Activated T-helper 1 cell treated with Interleukin-2 at 50 U/mL for 16 hours (primary cell): Measurements from ENCODE around the gene KCND1.
A peak's percentile ranks its signal among the peaks of the same experiment; 100 is the strongest.
"Not testable (repeated sequence)": the region's sequence is repeated elsewhere in the genome, so short reads cannot be mapped to it uniquely, and the experiment has no call there.

Source experiments
- DNase-seq: peaks from one replicate; pipeline ENCODE4 v3.0.0-alpha.2; 2020; ENCODE audit warnings: low read depth

Gene KCND1

DNA sequence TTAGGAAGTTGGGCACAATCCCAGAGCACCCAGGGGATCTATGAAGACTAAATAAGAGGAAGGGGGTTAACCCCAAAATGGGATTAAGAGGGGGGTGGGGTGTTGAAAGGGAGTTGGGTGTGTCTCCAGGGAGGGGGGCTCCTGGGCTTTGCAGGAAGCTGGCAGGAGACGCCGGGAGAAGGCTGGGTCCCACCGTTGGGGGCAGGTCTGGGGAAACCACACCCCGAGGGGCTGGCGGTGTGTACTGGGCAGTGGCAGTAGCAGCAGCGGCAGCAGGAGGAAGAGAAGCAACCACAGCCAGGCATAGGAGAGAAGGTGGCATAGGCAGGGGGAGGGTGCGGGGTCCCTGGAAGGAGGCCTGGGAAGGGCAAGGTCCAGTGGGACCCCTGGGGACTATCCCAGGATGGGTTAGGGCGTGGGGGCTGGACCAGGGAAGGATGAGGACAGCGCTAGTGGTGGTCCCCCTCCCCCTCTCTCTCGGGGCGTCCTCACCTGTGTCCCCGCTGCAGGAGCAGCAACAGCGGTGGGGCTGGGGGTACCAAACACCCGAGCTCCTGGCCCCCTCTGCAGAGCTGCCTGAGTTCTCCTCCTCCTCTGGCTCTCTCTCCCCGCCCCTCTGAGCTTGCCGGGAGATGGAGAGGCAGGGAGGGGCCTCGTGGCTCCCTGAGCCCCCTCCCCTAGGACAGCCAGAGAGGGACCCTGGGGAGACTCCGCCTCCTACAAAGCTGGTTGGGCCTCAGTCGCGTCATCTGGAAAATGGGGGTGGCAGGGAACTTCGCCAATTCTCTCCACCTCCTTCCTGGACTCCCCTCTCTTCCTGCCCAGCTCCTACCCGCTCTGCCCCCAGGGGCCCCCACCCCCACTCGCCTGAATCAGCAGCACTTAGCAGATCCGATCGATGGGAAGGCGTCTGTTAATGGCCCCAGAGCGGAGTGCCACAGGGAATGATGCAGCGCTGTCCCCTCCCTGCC, at the start of gene KCND1:
Gene KCND1 (minus strand): TSS at position 596 of the 971 bp plus-strand sequence. CDS start 1,573 bp downstream, outside the sequence.
- no peak for DNase-seq

DNA sequence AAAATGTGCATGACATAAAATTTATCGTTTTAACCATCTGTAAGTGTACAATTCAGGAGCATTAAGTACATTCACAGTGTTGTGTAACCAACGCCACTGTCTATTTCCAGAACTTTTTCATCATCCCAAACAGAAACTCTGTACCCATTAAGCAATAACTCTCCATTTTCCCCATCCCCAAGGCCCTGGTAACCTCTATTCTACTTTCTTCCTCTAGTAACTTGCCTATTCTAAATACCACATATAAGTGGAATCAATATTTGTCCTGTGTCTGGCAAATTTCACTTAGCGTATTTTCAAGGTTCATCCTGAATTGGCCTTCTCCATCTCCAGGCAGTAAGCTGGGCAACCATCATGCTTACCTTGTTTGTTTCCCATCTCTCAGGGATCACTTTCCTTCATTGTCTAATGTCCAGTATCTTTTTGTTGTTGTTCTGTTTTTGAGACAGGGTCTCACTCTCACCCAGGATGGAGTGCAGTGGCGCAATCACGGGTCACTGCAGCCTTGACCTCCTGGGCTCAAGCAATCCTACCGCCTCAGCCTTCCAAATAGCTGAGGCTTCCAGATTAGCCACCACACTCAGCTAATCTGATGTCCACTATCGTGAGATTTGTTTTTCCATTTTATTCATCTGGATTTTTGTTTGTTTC, 48.1 kb upstream of the KCND1 start:
- DNase-seq = no peak

DNA sequence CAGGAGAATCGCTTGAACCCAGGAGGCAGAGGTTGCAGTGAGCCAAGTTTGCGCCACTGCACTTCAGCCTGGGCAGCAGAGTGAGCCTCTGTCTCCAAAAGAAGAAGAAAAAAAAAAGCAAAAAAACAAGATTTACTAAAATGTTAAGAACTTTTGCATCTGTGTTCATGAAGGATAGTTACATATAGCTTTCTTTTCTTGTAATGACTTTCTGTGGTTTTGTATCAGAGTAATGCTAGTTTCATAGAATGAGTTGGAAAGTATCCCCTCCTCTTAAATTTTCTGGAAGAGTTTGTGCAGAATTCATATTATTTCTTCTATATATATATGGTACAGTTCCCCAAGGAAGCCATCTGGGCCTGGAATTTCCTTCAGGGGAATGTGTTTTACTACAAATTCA, 47.4 kb upstream of the KCND1 start:
- DNase-seq = no peak

DNA sequence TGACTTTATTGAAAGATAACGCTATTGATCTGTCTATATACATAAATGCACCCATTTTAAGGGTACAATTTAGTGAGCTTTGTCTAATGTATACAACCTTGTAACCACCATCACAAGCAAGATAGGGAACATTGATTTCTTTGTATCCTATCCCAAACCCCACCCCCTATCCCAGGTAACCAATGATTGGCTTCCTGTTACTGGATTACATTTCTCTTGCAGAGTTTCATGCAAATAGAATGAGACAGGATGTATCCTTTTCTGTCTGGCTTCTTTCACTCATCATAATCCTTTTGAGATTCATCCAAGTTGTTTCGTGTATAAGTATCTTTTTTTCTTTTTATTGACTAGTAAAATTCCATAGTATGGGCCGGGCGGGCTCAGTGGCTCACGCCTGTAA, 32.1 kb upstream of the KCND1 start:
- no peak for DNase-seq

DNA sequence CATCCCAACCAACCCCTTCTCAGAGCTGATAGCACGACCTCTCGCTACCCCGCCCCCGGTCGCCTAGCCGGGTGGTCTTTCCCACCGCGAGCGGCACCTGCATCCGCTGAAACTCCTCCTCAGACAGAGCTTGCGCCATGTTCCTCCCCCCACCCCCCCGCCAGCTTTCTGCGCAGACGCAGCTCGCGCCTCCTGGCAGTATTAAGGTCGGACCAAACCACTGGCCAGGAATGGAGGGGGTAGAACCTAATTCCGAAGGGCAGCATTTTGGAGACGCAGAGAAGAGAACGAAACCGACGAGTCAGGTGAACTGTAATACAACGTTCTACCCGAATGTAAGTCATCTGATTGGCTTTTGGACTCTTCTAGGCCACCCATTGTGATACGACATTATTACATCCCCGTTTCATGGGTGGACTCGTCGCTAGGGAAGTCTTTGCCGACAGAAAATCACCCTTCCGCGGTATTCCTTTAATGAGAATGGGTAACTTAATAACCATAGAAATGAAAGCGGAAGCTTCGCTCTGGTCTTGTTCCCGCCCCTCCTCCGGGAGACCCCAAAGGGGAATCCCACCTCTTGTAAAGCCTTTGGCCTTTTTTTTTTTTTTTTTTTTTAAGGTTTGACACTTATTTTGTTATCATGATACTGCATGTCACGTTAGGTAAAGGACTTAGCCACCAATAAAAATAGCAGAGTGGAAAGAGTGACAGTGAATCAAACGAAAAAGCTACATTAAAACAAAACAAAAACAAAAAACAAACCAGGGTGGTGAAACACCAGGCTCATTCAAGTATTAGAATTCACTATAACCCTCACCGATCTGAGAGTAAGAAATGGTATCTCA, 30.7 kb upstream of the KCND1 start, which contains the start of gene GRIPAP1:
Gene GRIPAP1 (minus strand): TSS at position 174 of the 845 bp plus-strand sequence. CDS start 35 bp downstream, at position 139.
- peak; percentile 57 for DNase-seq

DNA sequence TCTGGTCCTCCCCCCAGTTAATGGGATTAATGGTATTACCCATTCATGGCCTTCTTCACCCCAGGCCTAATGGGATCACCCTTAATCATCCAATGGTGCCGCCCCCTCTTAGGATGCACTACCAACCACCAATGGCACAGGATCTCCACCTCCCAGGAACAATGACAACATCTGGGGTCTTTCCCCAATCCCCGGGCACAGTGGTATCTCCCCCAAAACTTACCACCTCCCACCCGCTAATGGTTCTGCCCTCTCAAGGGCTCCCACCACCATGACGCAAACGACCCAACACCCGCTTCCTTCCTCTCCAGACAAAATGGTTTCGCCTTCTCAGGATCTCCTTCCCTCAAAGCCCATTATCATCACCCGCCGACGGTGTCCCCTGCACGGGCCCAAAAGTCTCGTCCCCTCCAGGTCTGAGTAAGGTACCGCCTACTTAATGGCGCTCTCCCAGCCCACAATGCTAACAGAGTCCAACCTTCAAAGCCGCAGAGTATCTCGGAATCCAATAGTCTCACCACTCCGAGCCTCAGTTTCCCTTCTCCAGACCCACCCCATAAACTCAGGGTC, 30.0 kb upstream of the KCND1 start:
- peak; percentile 19 for DNase-seq

DNA sequence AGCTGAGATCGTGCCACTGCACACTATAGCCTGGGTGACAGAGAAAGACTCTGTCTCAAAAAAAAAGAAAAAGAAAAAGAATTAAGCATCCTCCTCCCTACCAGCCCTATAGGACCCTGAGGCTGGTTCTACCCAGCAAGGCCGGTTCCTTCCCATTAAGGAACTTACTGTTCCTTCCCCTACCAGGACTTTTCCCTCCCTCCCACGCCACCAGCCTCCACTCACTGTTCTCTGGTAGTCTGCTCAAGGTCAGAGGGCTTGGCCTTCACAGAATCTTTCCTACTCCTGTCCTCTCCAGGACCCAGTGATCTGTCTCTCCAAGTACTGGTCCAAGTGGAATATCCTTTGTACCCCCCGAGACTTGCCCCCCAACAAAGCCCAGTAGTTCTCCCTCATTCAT, 29.0 kb upstream of the KCND1 start:
- DNase-seq = no peak

DNA sequence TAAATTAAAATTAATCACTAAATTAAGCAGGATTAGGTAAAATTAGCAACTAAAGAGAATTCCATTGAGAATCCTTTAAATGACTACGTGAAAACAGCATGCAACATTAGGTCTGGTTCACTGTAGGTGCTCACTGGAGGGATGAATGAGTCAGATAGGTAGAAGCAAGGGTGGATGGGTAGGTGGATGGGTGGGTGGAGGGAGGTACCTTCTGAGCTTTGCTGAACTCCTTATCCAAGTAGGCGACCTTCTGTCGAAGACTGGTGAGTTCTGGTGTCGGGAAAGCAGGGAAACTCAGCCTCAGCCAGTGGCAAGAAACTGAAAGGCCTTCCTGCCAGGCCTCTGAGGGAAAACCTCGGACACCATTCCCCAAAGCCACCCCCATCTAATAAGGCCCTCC, 27.4 kb upstream of the KCND1 start:
- no peak for DNase-seq

DNA sequence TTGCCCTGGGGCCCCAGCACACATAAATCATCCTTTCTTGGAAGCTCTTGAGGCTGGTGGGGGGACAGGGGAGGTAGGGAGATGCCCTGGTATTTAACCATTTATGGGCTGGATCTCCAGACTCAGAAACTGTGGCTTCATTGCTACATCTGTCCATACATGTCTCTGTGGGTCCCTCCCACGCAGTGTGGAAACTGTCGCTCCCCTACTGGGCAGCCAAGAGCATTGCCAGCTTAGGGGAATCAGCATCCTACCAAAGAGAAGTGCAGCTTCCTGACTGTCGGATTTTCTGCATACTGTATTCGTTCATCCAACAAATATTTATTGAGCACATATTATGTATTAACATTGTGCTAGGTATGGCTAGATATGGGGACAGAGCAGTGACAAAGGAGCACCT, 26.7 kb upstream of the KCND1 start:
- DNase-seq = no peak

DNA sequence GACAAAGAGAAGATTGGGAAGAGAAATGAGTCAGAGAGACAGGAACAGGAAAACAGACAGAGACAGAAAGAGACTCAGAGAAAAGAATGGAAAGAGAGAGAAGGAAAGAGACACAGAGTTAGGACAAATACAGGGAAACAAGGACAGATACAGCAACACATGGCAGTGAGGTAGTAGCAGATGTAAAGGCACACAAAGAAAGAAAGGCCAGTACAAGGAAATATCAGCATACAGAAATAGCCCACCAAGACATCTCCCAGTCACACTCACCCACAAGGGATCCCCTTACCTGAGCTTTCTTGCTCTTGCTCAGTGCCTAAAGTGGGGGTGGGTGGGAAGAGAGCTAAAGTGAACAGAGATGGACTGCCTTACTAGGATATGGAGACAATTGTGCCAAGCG, 26.2 kb upstream of the KCND1 start:
- DNase-seq = no peak

DNA sequence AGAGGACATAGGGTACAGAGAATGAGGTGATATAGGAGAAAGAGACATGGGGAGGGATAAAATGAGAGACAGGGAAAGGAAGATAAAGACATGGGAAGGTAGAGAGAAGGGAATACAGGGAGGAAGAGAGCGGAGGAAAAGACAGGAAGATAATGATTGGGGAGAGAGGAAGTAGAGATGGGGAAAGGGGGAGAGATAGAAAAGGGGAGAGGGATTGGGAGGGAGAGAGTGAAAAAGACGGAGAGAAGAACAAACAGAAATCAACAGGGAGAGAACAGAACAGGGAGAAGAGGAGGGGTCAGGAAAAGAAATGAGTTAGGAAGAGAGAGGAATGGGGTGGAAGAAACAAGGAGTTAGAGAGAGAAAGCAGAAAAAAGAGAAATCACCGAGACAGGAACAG, 25.8 kb upstream of the KCND1 start:
- DNase-seq = no peak

DNA sequence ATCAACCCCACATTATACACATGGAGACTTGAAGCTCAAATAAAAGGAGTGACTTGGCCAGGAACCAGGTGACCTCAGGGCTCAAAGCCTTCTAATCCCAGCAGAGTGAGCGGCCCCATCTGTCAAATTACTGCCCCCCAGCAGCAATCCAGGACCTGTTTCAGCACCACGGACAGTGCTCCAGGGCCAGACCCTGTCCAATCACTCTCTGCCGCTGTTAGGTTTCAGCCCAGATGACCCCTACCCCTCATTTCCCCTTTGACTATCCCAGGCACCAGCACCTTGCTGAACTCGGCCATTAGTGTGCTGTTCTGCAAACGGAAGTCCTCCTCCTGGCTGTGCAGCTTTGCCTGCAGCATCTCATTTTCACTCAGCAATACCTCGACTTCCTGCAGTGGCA, 25.3 kb upstream of the KCND1 start:
- DNase-seq = no peak

DNA sequence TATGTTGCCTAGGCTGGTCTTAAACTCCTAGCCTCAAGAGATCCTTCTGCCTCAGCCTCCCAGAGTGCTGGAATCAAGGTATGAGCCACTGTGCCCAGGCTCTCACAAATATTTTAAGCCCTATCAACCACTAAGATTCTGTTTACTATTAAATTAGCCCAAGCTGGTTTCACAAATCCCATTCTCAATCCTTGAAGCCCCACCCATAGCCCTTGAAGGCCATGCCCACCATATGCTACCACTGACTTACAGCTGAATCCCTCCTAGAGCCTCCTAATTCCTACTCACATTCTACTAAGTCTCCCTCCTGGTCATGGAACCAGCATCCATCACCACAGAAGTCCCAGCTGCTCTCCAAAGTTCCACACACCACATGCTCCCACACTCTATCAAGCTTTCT, 20.7 kb upstream of the KCND1 start:
- no peak for DNase-seq

DNA sequence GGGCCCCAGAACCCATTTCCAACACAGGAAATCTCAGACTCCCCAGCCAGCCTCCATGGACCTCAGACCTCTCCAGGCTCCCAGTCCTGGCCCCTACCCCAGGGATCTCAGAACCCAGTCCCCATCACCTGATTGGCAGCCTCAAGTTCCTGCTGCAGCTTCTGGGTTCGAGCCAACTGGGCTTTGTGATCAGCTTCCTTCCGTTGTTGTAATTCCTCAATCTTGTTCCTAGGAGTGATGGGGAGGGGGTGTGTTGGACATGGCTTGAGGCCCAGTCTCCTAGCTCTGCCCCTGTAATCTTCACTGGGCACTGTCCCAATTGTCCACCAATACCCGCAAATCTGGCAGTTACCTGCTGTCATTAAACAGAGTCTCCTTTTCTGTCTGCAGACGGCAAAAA, 17.8 kb upstream of the KCND1 start:
- DNase-seq = no peak

DNA sequence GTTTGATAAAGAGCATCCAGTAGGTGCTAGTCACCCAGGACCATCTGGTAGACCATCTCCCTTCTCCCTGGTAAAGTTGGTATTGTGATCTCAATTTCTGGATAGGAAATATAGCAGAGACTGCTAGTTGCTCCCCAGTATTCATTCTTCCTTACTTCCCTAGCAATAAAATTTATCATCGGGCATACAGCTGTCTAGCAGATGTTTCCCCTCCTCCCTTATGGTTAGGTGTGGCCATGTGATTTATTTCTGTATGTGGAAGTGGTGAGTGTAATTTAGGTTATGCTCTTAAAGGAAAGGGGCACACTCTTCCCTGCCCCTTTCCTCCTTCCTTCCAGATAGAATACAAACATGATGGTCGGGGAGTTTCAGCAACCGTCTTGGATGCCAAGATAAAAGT, 12.3 kb upstream of the KCND1 start:
- no peak for DNase-seq

DNA sequence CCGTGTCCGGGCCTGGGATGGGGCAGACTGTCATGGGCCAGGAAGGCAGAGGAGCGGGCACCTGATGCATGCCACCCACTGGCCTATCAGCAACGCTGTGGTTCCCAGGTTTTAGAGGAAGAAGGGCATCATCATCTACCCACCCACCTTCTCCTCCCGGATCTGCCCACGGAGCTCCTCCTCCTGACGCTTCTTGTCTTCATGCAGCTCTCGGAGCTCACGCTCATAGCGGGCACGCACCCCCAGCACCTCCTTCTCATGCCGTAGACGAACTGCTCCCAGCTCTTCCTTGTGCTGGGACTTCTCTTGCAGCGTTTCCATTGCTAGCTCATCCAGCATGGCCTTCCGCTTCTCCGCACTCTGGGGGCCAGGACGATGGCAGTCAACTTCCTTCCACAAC, 11.4 kb upstream of the KCND1 start:
- no peak for DNase-seq

DNA sequence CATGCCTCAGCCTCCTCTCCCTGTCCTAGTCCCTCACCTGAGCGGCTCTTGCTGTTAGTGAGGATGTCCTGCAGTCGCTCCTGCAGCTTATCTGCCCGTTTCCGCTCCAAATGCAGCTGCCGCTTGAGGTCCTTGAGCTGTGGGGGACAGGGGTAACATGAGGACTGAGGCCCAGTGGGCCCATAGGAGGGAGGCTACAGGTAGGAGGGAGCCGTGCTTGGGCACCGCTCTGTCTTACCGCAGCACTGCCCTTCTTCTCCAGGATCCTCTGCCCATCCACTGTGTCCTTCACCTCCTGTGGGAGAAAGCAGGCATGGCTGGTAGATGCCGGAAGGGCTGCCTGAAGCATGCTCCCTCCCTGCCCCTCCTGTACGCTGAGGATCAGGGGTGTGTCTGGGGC, 9.5 kb upstream of the KCND1 start:
- DNase-seq = no peak

DNA sequence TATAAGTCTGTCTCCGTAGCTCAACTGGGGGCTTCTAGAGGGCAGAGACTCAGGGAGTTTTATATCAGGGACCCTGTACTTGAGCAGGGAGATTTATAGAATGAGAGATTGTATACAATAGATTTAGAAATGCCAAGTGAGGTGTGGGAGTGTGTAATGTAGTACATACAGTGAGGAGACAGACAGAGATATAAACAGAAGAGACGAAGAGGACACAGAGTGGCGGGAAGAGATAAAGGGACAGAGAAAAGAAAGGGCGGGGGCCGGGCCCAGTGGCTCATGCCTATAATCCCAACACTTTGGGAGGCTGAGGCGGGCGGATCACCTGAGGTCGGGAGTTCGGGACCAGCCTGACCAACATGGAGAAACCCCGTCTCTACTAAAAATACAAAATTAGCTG, 8.7 kb upstream of the KCND1 start:
- not testable (repeated sequence) for DNase-seq

DNA sequence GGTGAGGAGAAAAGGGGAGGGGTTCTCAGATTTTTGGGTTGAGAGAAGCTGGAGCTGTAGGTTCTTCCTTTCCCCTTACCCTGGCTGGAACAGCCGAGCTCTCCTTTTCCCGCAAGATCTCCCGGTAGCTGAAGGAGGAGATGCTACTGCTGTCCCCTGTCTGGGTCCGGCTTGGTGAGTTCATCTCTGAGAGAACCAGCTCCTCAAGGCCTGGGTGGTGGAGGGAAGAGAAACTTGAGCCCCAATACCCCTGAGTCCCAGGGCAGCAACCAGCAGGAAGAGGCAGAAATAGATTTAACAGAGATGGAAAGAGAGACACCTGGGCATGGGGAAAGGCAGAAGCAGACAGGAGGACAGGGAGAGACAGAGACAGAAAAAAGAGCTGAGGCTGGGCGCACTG, 6.6 kb upstream of the KCND1 start:
- no peak for DNase-seq

DNA sequence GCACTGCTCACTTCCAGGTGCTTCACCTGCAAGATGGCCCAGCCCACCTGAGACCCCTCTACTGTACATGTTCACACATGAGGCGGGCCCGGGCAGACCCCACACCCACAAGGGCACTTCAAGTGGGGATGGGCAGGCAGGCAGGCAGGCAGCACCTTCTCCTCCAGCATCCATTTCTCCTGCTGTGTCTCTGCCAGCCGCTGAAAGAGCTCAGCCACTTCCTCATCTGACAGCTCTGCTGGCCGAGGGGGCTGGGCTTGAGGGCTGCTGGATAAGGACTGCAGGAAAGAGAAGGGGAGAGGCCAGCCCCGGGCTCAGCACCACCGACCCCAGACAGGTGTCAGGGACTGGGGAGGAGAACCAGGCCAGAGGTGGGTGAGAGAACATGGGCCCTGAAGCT, 4.4 kb upstream of the KCND1 start:
- DNase-seq = no peak

DNA sequence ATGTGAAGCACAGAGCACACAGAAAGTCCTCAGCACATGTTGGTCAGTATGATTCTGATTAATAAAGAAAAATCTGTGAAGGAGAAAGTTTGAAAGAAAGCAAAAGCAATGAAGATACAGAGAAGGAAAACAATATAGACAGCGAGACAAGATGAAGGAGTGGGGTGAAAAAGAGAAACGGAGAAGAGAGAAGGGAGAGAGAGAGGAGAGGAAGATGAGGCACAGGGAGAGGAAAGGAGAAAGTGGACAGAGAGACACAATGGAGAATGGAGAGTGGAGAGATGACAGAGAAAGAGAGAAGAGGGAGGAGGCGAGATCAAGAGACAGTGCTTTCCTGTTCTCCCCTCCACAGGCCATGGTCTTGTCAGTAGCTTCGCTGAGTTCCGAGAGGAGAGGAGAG, 3.9 kb upstream of the KCND1 start:
- no peak for DNase-seq

DNA sequence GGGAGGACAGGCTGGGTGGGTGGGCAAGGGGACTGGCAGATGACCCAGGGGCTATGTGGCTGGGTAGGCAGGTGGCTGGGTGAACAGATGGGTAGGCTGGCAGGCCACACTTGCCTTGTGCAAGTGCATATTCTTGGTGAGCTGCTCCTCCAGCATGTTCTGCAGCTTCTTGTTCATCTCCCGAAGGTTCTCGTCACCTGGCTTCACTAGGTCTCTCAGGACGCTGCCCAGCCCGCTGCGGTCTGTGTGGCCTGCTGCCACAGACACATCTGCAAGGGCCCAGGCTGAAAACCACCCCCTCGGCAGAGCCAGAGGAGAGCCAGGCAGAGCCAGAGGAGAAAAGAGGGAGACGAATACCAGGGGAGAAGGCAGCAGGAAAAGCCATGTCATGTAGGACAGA, 3.4 kb upstream of the KCND1 start:
- no peak for DNase-seq
